K562 (cell line): ENCODE data around the gene PRLH. TPM values are rescaled to one million over a fixed set of nuclear protein-coding genes. Genes with fewer than 3 reads are reported as not detected.

Experiments
- ATAC-seq: fragments of 200-7000 bp; cut with Tn5 transposase; 3 replicates; pipeline ENCODE4 v1.9.1; 2020; ENCODE audit warnings: moderate library complexity
- BruUV-seq: library from RNA; stranded (reverse); fragments of 400-500 nt; replicated peaks from 2 replicates; lab custom pipeline; 2021; lab: Mats Ljungman, UMichigan
- CTCF ChIA-PET: fragments of 300-600 bp; formaldehyde crosslinking; extraction: SDS; loops from one replicate; lab custom pipeline; 2021; ENCODE audit warnings: low intra/inter-chr PET ratio; lab: Yijun Ruan, JAX
- POLR2A ChIA-PET: fragments of 300-600, 350-650 bp; sonication (Branson Sonifier 250); formaldehyde crosslinking; extraction: SDS; loops from one replicate; lab custom pipeline; 2021; ENCODE audit warnings: antibody characterized with exemption, inconsistent platforms; lab: Yijun Ruan, JAX
- DNase-seq, 4 experiments: peaks; one replicate each; pipeline versions ENCODE4 v3.0.0 to v3.0.0-alpha.2; 2011 to 2018; ENCODE audit warnings: low spot score in 3 of 4, mixed read lengths in 3 of 4; ENCODE audit errors: extremely low read depth in 1 of 4
- FAIRE-seq: peaks from 2 replicates; lab custom pipeline; 2011; peaks lifted over from hg19 to GRCh38; lab: Jason Lieb, UNC
- H2AFZ ChIP-seq: 2 replicates; pipeline ENCODE4 v1.6.0; 2011; ENCODE audit warnings: low read depth, low read length, control low read depth, inconsistent platforms
- H3K27ac ChIP-seq: fragments of 200-600 bp; 3 replicates; pipeline ENCODE4 v1.8.0; 2011; ENCODE audit warnings: low read depth, mild to moderate bottlenecking, control low read depth, inconsistent platforms, low read length, moderate library complexity, mixed read lengths; ENCODE audit errors: extremely low read depth
- H3K27me3 ChIP-seq, 2 experiments: fragments of 300-600 bp in 1 of 2; 2 replicates in 1 of 2; 3 replicates in 1 of 2; pipeline versions ENCODE4 v1.6.0 to v1.8.0; 2011; ENCODE audit warnings: inconsistent platforms in 2 of 2, low read length in 2 of 2, mild to moderate bottlenecking in 1 of 2, mixed read lengths in 1 of 2, moderate library complexity in 1 of 2; ENCODE audit not compliant: control insufficient read depth in 2 of 2, insufficient read depth in 2 of 2
- H3K36me3 ChIP-seq: fragments of 300-600 bp; 3 replicates; pipeline ENCODE4 v1.8.0; 2011; ENCODE audit warnings: mild to moderate bottlenecking, low read length, inconsistent platforms; ENCODE audit not compliant: control insufficient read depth, insufficient read depth
- H3K4me1 ChIP-seq, 2 experiments: fragments of 200-600 bp in 1 of 2; replicated peaks in 1 of 2; 2 replicates in 1 of 2; 3 replicates in 1 of 2; pipeline versions ENCODE4 v1.5.1 to v1.8.0; 2011; ENCODE audit warnings: inconsistent platforms in 2 of 2, low read length in 2 of 2, mild to moderate bottlenecking in 1 of 2, mixed read lengths in 1 of 2, moderate library complexity in 1 of 2; ENCODE audit not compliant: control insufficient read depth in 2 of 2, insufficient read depth in 2 of 2
- H3K4me2 ChIP-seq: 2 replicates; pipeline ENCODE4 v1.6.1; 2011; ENCODE audit warnings: low read length, control low read depth, inconsistent platforms, mixed read lengths; ENCODE audit not compliant: insufficient read depth
- H3K4me3 ChIP-seq: fragments of 200-600 bp; sonication (generic), shearing (Covaris generic); 2 replicates; pipeline ENCODE4 v1.5.1; 2016; ENCODE audit warnings: control low read depth, inconsistent platforms
- H3K79me2 ChIP-seq: fragments of 200-600 bp; 3 replicates; pipeline ENCODE4 v1.8.0; 2011; ENCODE audit warnings: low read length, inconsistent platforms; ENCODE audit not compliant: control insufficient read depth, insufficient read depth
- H3K9ac ChIP-seq, 2 experiments: 2 replicates each; pipeline versions ENCODE4 v1.6.0 to v1.6.1; 2011; ENCODE audit warnings: low read depth in 2 of 2, low read length in 2 of 2, control low read depth in 1 of 2, inconsistent platforms in 1 of 2, mild to moderate bottlenecking in 1 of 2, mixed read lengths in 1 of 2; ENCODE audit not compliant: insufficient read depth in 1 of 2
- H3K9me1 ChIP-seq: one replicate; pipeline ENCODE4 v1.6.0; 2011; ENCODE audit warnings: inconsistent platforms, mild to moderate bottlenecking, low read length, moderate library complexity; ENCODE audit not compliant: control insufficient read depth, insufficient read depth
- H3K9me3 ChIP-seq: replicated peaks from 2 replicates; pipeline ENCODE4 v1.5.1; 2011; ENCODE audit warnings: low read depth, low read length, inconsistent platforms; ENCODE audit not compliant: control insufficient read depth, insufficient read depth
- H4K20me1 ChIP-seq: replicated peaks from 2 replicates; pipeline ENCODE4 v1.6.1; 2011; ENCODE audit warnings: low read length, inconsistent platforms, mixed read lengths; ENCODE audit not compliant: control insufficient read depth, insufficient read depth
- IRF2 ChIP-seq: sonication (generic); formaldehyde crosslinking; IDR thresholded peaks from 2 replicates; pipeline ENCODE4 v1.8.1; 2022; ENCODE audit warnings: mild to moderate bottlenecking, missing genetic modification reagents
- MED1 ChIP-seq: sonication (generic); formaldehyde crosslinking; IDR thresholded peaks from 2 replicates; pipeline ENCODE4 v1.8.1; 2023; ENCODE audit warnings: missing genetic modification reagents, borderline replicate concordance
- MEIS2 ChIP-seq: fragments of 450-650 bp; IDR thresholded peaks from 2 replicates; pipeline ENCODE4 v1.6.1; 2014; ENCODE audit warnings: mild to moderate bottlenecking; ENCODE audit not compliant: partially characterized antibody
- MYBL2 ChIP-seq, 2 experiments: fragments of 450-650 bp in 1 of 2; sonication (generic) in 1 of 2; formaldehyde crosslinking in 1 of 2; IDR thresholded peaks; 2 replicates each; pipeline versions ENCODE4 v1.6.1 to v1.8.1; 2017 to 2022; ENCODE audit warnings: borderline replicate concordance in 1 of 2, inconsistent platforms in 1 of 2, low read depth in 1 of 2, mild to moderate bottlenecking in 1 of 2, missing genetic modification reagents in 1 of 2, moderate library complexity in 1 of 2
- ZNF583 ChIP-seq: fragments of 250-450 bp; sonication (Bioruptor Pico); IDR thresholded peaks from 2 replicates; pipeline ENCODE4 v1.4.0; 2020
- whole genome bisulfite sequencing: fragments of 100-300 bp; shearing (Covaris generic); methylation state at CpG from one replicate; pipeline ENCODE4 v1.1.6; 2016; ENCODE audit warnings: low coverage, mixed read lengths; ENCODE audit not compliant: insufficient coverage; ENCODE audit errors: missing lambda C conversion rate; 5-methylcytosine and 5-hydroxymethylcytosine counted together
- in situ Hi-C: fragments of 300-500 bp; cut with MboI; formaldehyde crosslinking; loops from 4 replicates; pipeline ENCODE4 v1.15.0; 2018; ENCODE audit warnings: inconsistent platforms, mixed read lengths
- intact Hi-C: fragments of 100-400 bp; cut with micrococcal nuclease; formaldehyde crosslinking; loops from 2 replicates; pipeline ENCODE4 v1.14.2; 2022
- polyA plus RNA-seq, 8 experiments: library from polyadenylated mRNA; depleted of rRNA in 4 of 8; stranded (reverse) in 5 of 8; unstranded in 3 of 8; fragments of >200 nt; fragmentation: Nextera tagmentation in 2 of 8; fragmentation: Illumina TruSeq in 1 of 8; extraction: Ambion mirVana in 2 of 8; extraction: Trizol in 1 of 8; gene quantifications; 2 replicates each; pipeline versions ENCODE4 v1.2.1 to v1.2.3, GENCODE V29; 2011 to 2014; ENCODE audit warnings: inconsistent platforms in 1 of 8, missing spikeins in 1 of 8
- total RNA-seq, 7 experiments: library from RNA; depleted of rRNA in 6 of 7; stranded (reverse); fragments of >200 nt in 6 of 7; fragmentation: Illumina TruSeq in 2 of 7; extraction: Trizol in 2 of 7; gene quantifications; 2 replicates each; pipeline versions ENCODE4 v1.2.1 to v1.2.3, GENCODE V29; 2011 to 2021; ENCODE audit warnings: low replicate concordance in 1 of 7
- TF ChIP-seq, protein P1 (sequence below): IDR thresholded peaks from 3 replicates; pipeline ENCODE4 v1.6.1; 2011; ENCODE audit warnings: borderline replicate concordance, mild to moderate bottlenecking; ENCODE audit not compliant: insufficient read length, insufficient read depth

Gene PRLH
- total and polyA plus RNA-seq, 9 of the 15 experiments (the other 6 are each of a cell fraction or from before 2014, with no cell fraction given), result not detected

GRCh38 chr2:237599465-237600110 lies 33.2 kb downstream of the PRLH start:
- FAIRE-seq, result no peak
- CTCF ChIA-PET, result no interaction called here

More at GRCh38 chr2:237599465-237600110, 33.2 kb downstream of the PRLH start:
- peaks cover 13 to 74% of the 10 kb centered on the region in 2 experiments; a peak in 4 of 5 replicates for H3K27me3 ChIP-seq
- intact Hi-C loops (no loop called here), in situ Hi-C loops (no loop called here)
- H4K20me1 ChIP-seq, result peaks cover 6% of the 10 kb centered on the region; the same call in 1 of the 2 replicates
- no peak overlapping the region for H2AFZ ChIP-seq
- DNase-seq, result no peak
- no peaks in the 10 kb centered on the region for H3K36me3 ChIP-seq
- no peak overlapping the region for H3K4me3 ChIP-seq
- no peak overlapping the region for H3K27ac ChIP-seq
- POLR2A ChIA-PET, result interaction anchor here (0.6 kb wide), 1 partner anchor 66 kb away, joined by 3 read pairs; no protein-coding TSS in a partner anchor
- no peaks in the 10 kb centered on the region for H3K9me1 ChIP-seq
- H3K4me1 ChIP-seq, result peaks cover 0 to 4% of the 10 kb centered on the region in 2 experiments; a peak in 1 of 5 replicates
- H3K9ac ChIP-seq, result no peak overlapping the region
- no TSS peak for BruUV-seq
- H3K4me2 ChIP-seq, result no peak overlapping the region
- no peak for ATAC-seq
- H3K9me3 ChIP-seq, result no peaks in the 10 kb centered on the region
- H3K79me2 ChIP-seq, result no peaks in the 10 kb centered on the region
- TF ChIP-seq, protein P1, sequence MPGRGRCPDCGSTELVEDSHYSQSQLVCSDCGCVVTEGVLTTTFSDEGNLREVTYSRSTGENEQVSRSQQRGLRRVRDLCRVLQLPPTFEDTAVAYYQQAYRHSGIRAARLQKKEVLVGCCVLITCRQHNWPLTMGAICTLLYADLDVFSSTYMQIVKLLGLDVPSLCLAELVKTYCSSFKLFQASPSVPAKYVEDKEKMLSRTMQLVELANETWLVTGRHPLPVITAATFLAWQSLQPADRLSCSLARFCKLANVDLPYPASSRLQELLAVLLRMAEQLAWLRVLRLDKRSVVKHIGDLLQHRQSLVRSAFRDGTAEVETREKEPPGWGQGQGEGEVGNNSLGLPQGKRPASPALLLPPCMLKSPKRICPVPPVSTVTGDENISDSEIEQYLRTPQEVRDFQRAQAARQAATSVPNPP, result no peak
- TF ChIP-seq ZNF583 (CRISPR knock-in tag) (no peak), MYBL2 (IDR thresholded peaks at IDR 0.05; ENCODE audit: low read depth) (no peak), MYBL2 (CRISPR knock-in tag; IDR thresholded peaks at IDR 0.05; ENCODE audit: borderline replicate concordance) (no peak), MED1 (no peak), IRF2 (CRISPR knock-in tag) (no peak), MEIS2 (no peak)
- 3% methylated on average over 9 of the region's 9 CpGs for WGBS
